Hematopoietic multipotent progenitor cell treated with erythropoietin and hydrocortisone succinate and interleukin-3 and kit ligand, for 4 days (in vitro differentiated cells): ENCODE measurements around the gene AIFM2.
"Not testable (repeated sequence)": the region's sequence is repeated elsewhere in the genome, so short reads cannot be mapped to it uniquely, and the experiment has no call there.

Source experiments
- DNase-seq: peaks from one replicate; pipeline ENCODE4 v3.0.0-alpha.2; 2015

Gene AIFM2

GRCh38 chr10:70132098-70133029 lies at the start of gene AIFM2:
Gene AIFM2, minus strand, starts transcription at chr10:70132825. Its CDS starts 8,741 bp downstream, at chr10:70124084.
- DNase-seq = peak; percentile 54

- not testable (repeated sequence) for DNase-seq
Measured at GRCh38 chr10:70179209-70179608, 46.6 kb upstream of the AIFM2 start.

GRCh38 chr10:70178139-70178725 lies 45.6 kb upstream of the AIFM2 start:
- DNase-seq = no peak

- DNase-seq = no peak
Measured at GRCh38 chr10:70176441-70176840, 43.8 kb upstream of the AIFM2 start.

GRCh38 chr10:70175516-70175915 lies 42.9 kb upstream of the AIFM2 start:
- DNase-seq = no peak

GRCh38 chr10:70174058-70174741 lies 41.6 kb upstream of the AIFM2 start:
- DNase-seq = peak; percentile 46

- no peak for DNase-seq
Measured at GRCh38 chr10:70169649-70170364, 37.2 kb upstream of the AIFM2 start.

- peak; percentile 35 for DNase-seq
Measured at GRCh38 chr10:70169011-70169410, 36.4 kb upstream of the AIFM2 start.

GRCh38 chr10:70167246-70167645 lies 34.6 kb upstream of the AIFM2 start:
- DNase-seq = no peak

- no peak for DNase-seq
Measured at GRCh38 chr10:70166394-70166793, 33.8 kb upstream of the AIFM2 start.

GRCh38 chr10:70164163-70164562 lies 31.5 kb upstream of the AIFM2 start:
- DNase-seq = no peak

GRCh38 chr10:70163448-70163847 lies 30.8 kb upstream of the AIFM2 start:
- no peak for DNase-seq

GRCh38 chr10:70162892-70163201 lies 30.2 kb upstream of the AIFM2 start:
- peak; percentile 46 for DNase-seq

GRCh38 chr10:70162151-70162891 lies 29.7 kb upstream of the AIFM2 start:
- DNase-seq = no peak

- no peak for DNase-seq
Measured at GRCh38 chr10:70160798-70161197, 28.2 kb upstream of the AIFM2 start.

GRCh38 chr10:70159366-70159765 lies 26.7 kb upstream of the AIFM2 start:
- not testable (repeated sequence) for DNase-seq

- DNase-seq = no peak
Measured at GRCh38 chr10:70158113-70158512, 25.5 kb upstream of the AIFM2 start.

- DNase-seq = no peak
Measured at GRCh38 chr10:70155255-70155838, 22.7 kb upstream of the AIFM2 start.

- no peak for DNase-seq
Measured at GRCh38 chr10:70148516-70148915, 15.9 kb upstream of the AIFM2 start.

GRCh38 chr10:70147259-70147625 lies 14.6 kb upstream of the AIFM2 start:
- no peak for DNase-seq

- DNase-seq = peak; percentile 99
Measured at GRCh38 chr10:70146489-70147258, 14.0 kb upstream of the AIFM2 start, which contains the start of gene TYSND1. Gene TYSND1, minus strand, starts transcription at chr10:70146700. Its CDS starts 114 bp downstream, at chr10:70146586.
